Right lobe of liver (tissue), 6 donors: ENCODE measurements around the gene ST8SIA5. TPM values are rescaled to one million over a fixed set of nuclear protein-coding genes. Genes with fewer than 3 reads are reported as not detected.

ENCODE experiments used
- ATAC-seq, 4 donors: fragments of 200-7000 bp; cut with Tn5 transposase; one replicate each; pipeline ENCODE4 v1.9.1; 2020; ENCODE audit warnings: mild to moderate bottlenecking in 4 of 4, moderate library complexity in 4 of 4
- DNase-seq, 3 donors: peaks; one replicate each; pipeline ENCODE4 v3.0.0-alpha.2; 2020
- H3K27ac ChIP-seq, 3 donors: fragments of 200-600 bp; one replicate each; pipeline ENCODE4 v1.8.0; 2022
- H3K27me3 ChIP-seq, 2 donors: fragments of 200-600 bp; one replicate each; pipeline ENCODE4 v1.8.0; 2022
- H3K36me3 ChIP-seq, 4 donors: fragments of 200-600 bp; sonication (generic) in 1 of 4; one replicate each; pipeline versions ENCODE4 v1.5.1 to v1.8.0; 2017 to 2022; ENCODE audit warnings: control low read depth in 1 of 4
- H3K4me1 ChIP-seq, 4 donors: fragments of 200-600 bp; sonication (generic) in 1 of 4; one replicate each; pipeline versions ENCODE4 v1.5.1 to v1.8.0; 2017 to 2022; ENCODE audit warnings: control low read depth in 1 of 4
- H3K4me3 ChIP-seq, 3 donors: fragments of 200-600 bp; one replicate each; pipeline ENCODE4 v1.8.0; 2022
- H3K9me3 ChIP-seq, 4 donors: fragments of 200-600 bp; sonication (generic) in 1 of 4; one replicate each; pipeline versions ENCODE4 v1.5.1 to v1.8.0; 2017 to 2022; ENCODE audit warnings: control low read depth in 1 of 4
- POLR2A ChIP-seq: fragments of 450-650 bp; IDR thresholded peaks from one replicate; pipeline ENCODE4 v1.6.1; 2017; ENCODE audit warnings: antibody characterized with exemption, mild to moderate bottlenecking
- WGBS: methylation state at CpG from one replicate; pipeline ENCODE4 v1.1.6; 2018; ENCODE audit warnings: low coverage, low lambda C conversion rate; ENCODE audit not compliant: insufficient coverage; ENCODE audit errors: missing lambda C conversion rate; 5-methylcytosine and 5-hydroxymethylcytosine counted together
- intact Hi-C, 2 donors: fragments of 100-400 bp; cut with DNase I; formaldehyde crosslinking; loops; one replicate each; pipeline versions ENCODE4 v1.11.2 to v1.14.1; 2022
- total RNA-seq, 6 experiments: library from RNA; depleted of rRNA in 2 of 6; stranded (reverse); fragments of >200 nt in 2 of 6; fragmentation: NEBNext Ultra II Directional in 3 of 6; extraction: Animal tissue kit (Norgen Biotek cat#: 25700) in 3 of 6; gene quantifications; one replicate each; pipeline versions ENCODE4 v1.1.0 to v1.2.4, GENCODE V29; 2016 to 2023
- TF ChIP-seq, protein P1 (sequence below), 4 donors: fragments of 200-600 bp in 3 of 4; fragments of 450-650 bp in 1 of 4; IDR thresholded peaks; one replicate each; pipeline versions ENCODE4 v1.5.1 to v1.8.0; 2016 to 2022; ENCODE audit warnings: antibody characterized with exemption in 4 of 4, mild to moderate bottlenecking in 2 of 4
- donor health status: DM: no; HTN: yes; CAD: no.
- donor health status: DM: no; HTN: no; CAD: no.
- donor health status: DM: no; HTN: no; CAD: no.
- donor health status: DM: no; HTN: yes; CAD: no.
- donor health status: DM: no; HTN: yes; CAD: no.

ST8SIA5 gene
- total RNA-seq, 6 experiments from 2014 or later: 0.07 to 0.92 TPM; not detected in 4

DNA sequence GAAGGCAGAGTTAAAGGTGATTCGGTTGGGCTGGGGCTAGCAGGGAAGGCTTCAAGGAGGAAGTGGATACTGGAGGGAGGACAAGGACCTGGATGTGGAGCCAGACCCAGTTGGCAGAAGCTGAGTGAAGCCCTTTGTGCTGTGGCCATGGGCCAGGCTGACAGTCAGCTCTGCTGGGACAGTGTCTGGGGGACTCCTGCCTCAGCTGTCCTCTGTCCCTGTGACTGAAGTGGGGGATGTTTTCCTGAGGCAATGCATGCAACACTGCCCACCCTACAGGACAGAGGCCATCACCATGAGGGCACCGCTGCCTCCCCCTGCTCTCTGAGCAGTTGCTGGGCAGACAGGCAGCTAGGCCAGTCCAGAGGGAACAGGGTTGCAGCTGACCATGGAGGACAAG, 40.0 kb downstream of the ST8SIA5 start:
- Histone ChIP-seq H3K36me3 (no peaks in the 10 kb centered on the region), H3K27me3 (no peaks in the 10 kb centered on the region), H3K4me3 (no peak overlapping the region), H3K4me1 (no peaks in the 10 kb centered on the region), H3K9me3 (no peaks in the 10 kb centered on the region), H3K27ac (no peak overlapping the region)
- intact Hi-C loops: no loop called here
- WGBS: 75% methylated on average over 1 of the region's 2 CpGs
- ATAC-seq: no peak
- DNase-seq: no peak
- no peak for TF ChIP-seq POLR2A
- TF ChIP-seq, protein P1, sequence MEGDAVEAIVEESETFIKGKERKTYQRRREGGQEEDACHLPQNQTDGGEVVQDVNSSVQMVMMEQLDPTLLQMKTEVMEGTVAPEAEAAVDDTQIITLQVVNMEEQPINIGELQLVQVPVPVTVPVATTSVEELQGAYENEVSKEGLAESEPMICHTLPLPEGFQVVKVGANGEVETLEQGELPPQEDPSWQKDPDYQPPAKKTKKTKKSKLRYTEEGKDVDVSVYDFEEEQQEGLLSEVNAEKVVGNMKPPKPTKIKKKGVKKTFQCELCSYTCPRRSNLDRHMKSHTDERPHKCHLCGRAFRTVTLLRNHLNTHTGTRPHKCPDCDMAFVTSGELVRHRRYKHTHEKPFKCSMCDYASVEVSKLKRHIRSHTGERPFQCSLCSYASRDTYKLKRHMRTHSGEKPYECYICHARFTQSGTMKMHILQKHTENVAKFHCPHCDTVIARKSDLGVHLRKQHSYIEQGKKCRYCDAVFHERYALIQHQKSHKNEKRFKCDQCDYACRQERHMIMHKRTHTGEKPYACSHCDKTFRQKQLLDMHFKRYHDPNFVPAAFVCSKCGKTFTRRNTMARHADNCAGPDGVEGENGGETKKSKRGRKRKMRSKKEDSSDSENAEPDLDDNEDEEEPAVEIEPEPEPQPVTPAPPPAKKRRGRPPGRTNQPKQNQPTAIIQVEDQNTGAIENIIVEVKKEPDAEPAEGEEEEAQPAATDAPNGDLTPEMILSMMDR (IDR thresholded peaks at IDR 0.05): no peak

DNA sequence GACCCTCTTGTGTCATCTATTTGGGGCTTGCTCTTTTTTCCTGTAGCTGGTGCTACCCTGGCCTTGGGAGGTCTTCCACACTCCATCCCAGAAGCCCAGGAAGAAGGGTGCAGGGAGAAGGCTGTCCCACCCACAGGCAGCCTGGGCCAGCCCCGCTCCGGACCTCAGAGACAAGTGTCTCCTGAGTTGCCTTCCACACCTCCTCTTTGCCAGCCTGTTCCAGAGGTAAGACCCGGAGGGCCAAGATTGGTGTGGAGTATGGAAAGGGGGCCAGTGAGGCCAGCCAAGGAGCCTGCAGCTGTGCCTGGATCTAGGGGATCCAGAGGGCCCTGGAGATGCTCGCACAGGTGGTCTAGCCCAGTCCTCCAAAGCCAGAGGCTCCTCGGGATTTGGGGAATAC, 40.5 kb downstream of the ST8SIA5 start:
- Histone ChIP-seq H3K4me1 (no peaks in the 10 kb centered on the region), H3K27me3 (no peaks in the 10 kb centered on the region), H3K27ac (no peak overlapping the region), H3K36me3 (no peaks in the 10 kb centered on the region), H3K4me3 (no peak overlapping the region), H3K9me3 (no peaks in the 10 kb centered on the region)
- intact Hi-C loops: no loop called here
- TF ChIP-seq, protein P1 (IDR thresholded peaks at IDR 0.05): no peak
- no peak for TF ChIP-seq POLR2A
- DNase-seq (no peak), ATAC-seq (no peak)
- WGBS: 51% methylated on average over 3 of the region's 5 CpGs

DNA sequence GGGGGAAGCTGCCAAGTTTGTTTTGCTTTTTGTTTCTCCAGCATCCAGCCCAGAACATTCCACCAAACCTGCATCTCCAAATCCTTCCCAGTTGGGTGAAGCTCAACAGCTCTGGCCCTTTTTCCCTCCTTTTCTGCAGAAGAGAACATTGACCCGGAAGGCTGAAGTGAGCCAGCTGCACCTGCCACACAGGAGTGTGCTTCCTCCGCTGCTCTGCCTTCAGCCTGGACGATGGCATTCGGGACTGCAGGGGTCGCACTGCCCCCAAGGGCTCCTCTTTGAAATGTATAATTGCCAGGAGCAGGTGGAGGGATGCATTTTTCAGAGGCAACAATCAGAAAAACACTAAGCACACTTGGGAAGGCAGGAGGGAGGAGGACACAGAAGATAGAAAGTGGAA, 41.8 kb downstream of the ST8SIA5 start:
- Histone ChIP-seq H3K4me1 (no peaks in the 10 kb centered on the region), H3K9me3 (no peaks in the 10 kb centered on the region), H3K27ac (no peak overlapping the region), H3K4me3 (no peak overlapping the region), H3K36me3 (no peaks in the 10 kb centered on the region), H3K27me3 (no peaks in the 10 kb centered on the region)
- DNase-seq (no peak), ATAC-seq (no peak)
- intact Hi-C loops: no loop called here
- WGBS: 44% methylated on average over 4 of the region's 5 CpGs
- TF ChIP-seq POLR2A: no peak
- TF ChIP-seq, protein P1 (IDR thresholded peaks at IDR 0.05): no peak

DNA sequence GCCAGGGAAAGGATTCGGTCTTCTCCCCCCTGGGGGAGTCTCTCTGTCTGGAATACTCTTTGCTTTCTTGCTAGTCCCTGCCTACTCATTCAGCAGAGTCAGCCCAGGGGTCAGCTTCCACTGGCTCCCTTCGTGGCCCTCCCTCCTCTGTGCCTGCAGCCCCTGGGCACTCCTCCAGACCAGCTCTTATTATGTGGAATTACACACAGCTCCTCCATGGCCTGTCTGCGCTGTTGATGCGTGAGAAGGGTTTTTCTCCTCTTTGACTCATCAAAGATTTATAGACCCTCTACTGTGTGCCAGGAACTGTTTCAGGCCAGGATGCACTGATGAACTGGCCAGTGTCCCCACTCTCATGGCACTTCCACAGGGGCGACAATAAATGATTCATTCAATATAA, 44.4 kb downstream of the ST8SIA5 start:
- WGBS: 51% methylated on average over 5 of the region's 5 CpGs
- no peak overlapping the region for H3K4me3 ChIP-seq
- no peak for DNase-seq
- H3K27ac ChIP-seq: no peak overlapping the region
- no peaks in the 10 kb centered on the region for H3K9me3 ChIP-seq
- no peaks in the 10 kb centered on the region for H3K4me1 ChIP-seq
- intact Hi-C loops: no loop called here
- H3K27me3 ChIP-seq: no peaks in the 10 kb centered on the region
- H3K36me3 ChIP-seq: no peaks in the 10 kb centered on the region
- no peak for ATAC-seq
- TF ChIP-seq POLR2A: no peak

DNA sequence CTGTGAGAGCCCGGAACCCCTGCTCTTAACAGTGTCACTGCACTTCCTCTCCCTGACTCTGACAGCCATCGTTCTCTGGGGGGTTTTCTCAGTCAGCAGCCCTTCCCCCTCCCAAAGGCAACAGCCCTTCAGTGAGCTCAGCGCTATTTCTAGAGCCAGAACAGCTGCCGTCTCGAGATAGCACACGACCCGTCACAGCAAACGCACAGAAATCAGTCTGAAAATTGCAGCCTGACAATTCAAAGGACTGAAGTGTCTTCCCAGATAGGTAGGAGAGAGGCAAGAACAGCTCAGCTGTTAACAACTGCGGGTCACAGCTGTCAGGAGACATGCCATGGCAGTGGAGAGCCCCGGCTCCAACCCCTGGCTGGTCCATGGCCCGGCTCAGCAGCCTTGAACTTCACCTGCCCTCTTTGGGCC, 45.4 kb downstream of the ST8SIA5 start:
- 20% methylated on average over 10 of the region's 11 CpGs for WGBS
- no peak for DNase-seq
- H3K4me1 ChIP-seq: no peaks in the 10 kb centered on the region
- TF ChIP-seq, protein P1 (IDR thresholded peaks at IDR 0.05): no peak
- TF ChIP-seq POLR2A: no peak
- H3K27ac ChIP-seq: no peak overlapping the region
- H3K27me3 ChIP-seq: no peaks in the 10 kb centered on the region
- no peaks in the 10 kb centered on the region for H3K36me3 ChIP-seq
- intact Hi-C loops: no loop called here
- ATAC-seq: no peak
- no peaks in the 10 kb centered on the region for H3K9me3 ChIP-seq
- no peak overlapping the region for H3K4me3 ChIP-seq
